HG03097 (cell line): ENCODE measurements around the gene TAF4.

Experiments
- ATAC-seq: cut with Tn5 transposase; IDR thresholded peaks from one replicate; pipeline ENCODE4 v1.9.1; 2021; ENCODE audit not compliant: unreplicated experiment, low FRiP score

Gene TAF4

GRCh38 chr20:61936701-61937131 lies 129.0 kb downstream of the TAF4 start:
- no peak for ATAC-seq

- no peak for ATAC-seq
These were observed 129.6 kb downstream of the TAF4 start for GRCh38 chr20:61935926-61936700.

- ATAC-seq = no peak
These were observed 130.8 kb downstream of the TAF4 start for GRCh38 chr20:61934716-61935530.

- no peak for ATAC-seq
These were observed 131.5 kb downstream of the TAF4 start for GRCh38 chr20:61933951-61934715.

GRCh38 chr20:61933481-61933950 lies 132.2 kb downstream of the TAF4 start:
- no peak for ATAC-seq

- no peak for ATAC-seq
These were observed 132.8 kb downstream of the TAF4 start for GRCh38 chr20:61932711-61933480.

GRCh38 chr20:61932199-61932592 lies 133.5 kb downstream of the TAF4 start:
- ATAC-seq = no peak

- ATAC-seq = no peak
These were observed 134.0 kb downstream of the TAF4 start for GRCh38 chr20:61931476-61932198.

- ATAC-seq = no peak
These were observed 134.8 kb downstream of the TAF4 start for GRCh38 chr20:61930776-61931475.

GRCh38 chr20:61929971-61930666 lies 135.6 kb downstream of the TAF4 start:
- ATAC-seq = no peak

GRCh38 chr20:61929561-61929960 lies 136.1 kb downstream of the TAF4 start:
- ATAC-seq = no peak

- no peak for ATAC-seq
These were observed 137.7 kb downstream of the TAF4 start for GRCh38 chr20:61927826-61928541.

- ATAC-seq = no peak
These were observed 138.4 kb downstream of the TAF4 start for GRCh38 chr20:61927193-61927825.

- ATAC-seq = no peak
These were observed 138.9 kb downstream of the TAF4 start for GRCh38 chr20:61926796-61927192.

- no peak for ATAC-seq
These were observed 139.4 kb downstream of the TAF4 start for GRCh38 chr20:61926253-61926613.

- ATAC-seq = no peak
These were observed 140.0 kb downstream of the TAF4 start for GRCh38 chr20:61925555-61926252.
